PC-3 (cell line): ENCODE results near the gene CLEC11A. TPM values are rescaled to one million over a fixed set of nuclear protein-coding genes. Genes with fewer than 3 reads are reported as not detected.

Experiments
- ATAC-seq: fragments of 200-7000 bp; cut with Tn5 transposase; 2 replicates; pipeline ENCODE4 v1.9.1; 2020; ENCODE audit warnings: mild to moderate bottlenecking, moderate library complexity
- BruUV-seq: library from RNA; stranded (reverse); fragments of 400-500 nt; replicated peaks from 2 replicates; lab custom pipeline; 2021; lab: Mats Ljungman, UMichigan
- CTCF ChIA-PET: fragments of 300-600 bp; sonication (Branson Sonifier 250); formaldehyde crosslinking; loops from one replicate; lab custom pipeline; 2022; ENCODE audit warnings: antibody characterized with exemption; lab: Charles Lee
- POLR2A ChIA-PET: fragments of 300-600 bp; sonication (Branson Sonifier 250); formaldehyde crosslinking; loops from one replicate; lab custom pipeline; 2022; ENCODE audit warnings: antibody characterized with exemption; ENCODE audit not compliant: unreplicated experiment; lab: Charles Lee
- DNase-seq: peaks from one replicate; pipeline ENCODE4 v3.0.0-alpha.2; 2015
- H2AFZ ChIP-seq: fragments of 300-600 bp; sonication (generic); 2 replicates; pipeline ENCODE4 v1.6.0; 2016; ENCODE audit warnings: antibody characterized with exemption, low read length
- H3F3A ChIP-seq: fragments of 300-600 bp; sonication (generic); one replicate; pipeline ENCODE4 v1.6.0; 2017; ENCODE audit warnings: antibody characterized with exemption, low read length, control low read depth, mild to moderate bottlenecking; ENCODE audit not compliant: unreplicated experiment
- H3K27ac ChIP-seq: fragments of 300-600 bp; sonication (generic); 2 replicates; pipeline ENCODE4 v1.5.1; 2016; ENCODE audit warnings: mild to moderate bottlenecking, low read length
- H3K27me3 ChIP-seq: fragments of 300-600 bp; sonication (generic); 2 replicates; pipeline ENCODE4 v1.6.1; 2016; ENCODE audit warnings: low read length, mixed read lengths
- H3K36me3 ChIP-seq: fragments of 300-600 bp; sonication (generic); 2 replicates; pipeline ENCODE4 v1.6.1; 2016; ENCODE audit warnings: low read depth, mixed run types, low read length, mixed read lengths
- H3K4me1 ChIP-seq: fragments of 300-600 bp; sonication (generic); 2 replicates; pipeline ENCODE4 v1.5.1; 2016; ENCODE audit warnings: low read length; ENCODE audit not compliant: insufficient read depth
- H3K4me2 ChIP-seq: fragments of 300-600 bp; sonication (generic); 2 replicates; pipeline ENCODE4 v1.6.0; 2016; ENCODE audit warnings: low read length
- H3K4me3 ChIP-seq: fragments of 300-600 bp; sonication (generic); 2 replicates; pipeline ENCODE4 v1.5.1; 2016; ENCODE audit warnings: mild to moderate bottlenecking, low read length, mixed read lengths
- H3K79me2 ChIP-seq: fragments of 300-600 bp; sonication (generic); 2 replicates; pipeline ENCODE4 v1.6.1; 2017; ENCODE audit warnings: low read length, mixed read lengths
- H3K9ac ChIP-seq: fragments of 300-600 bp; sonication (generic); 2 replicates; pipeline ENCODE4 v1.6.0; 2016; ENCODE audit warnings: mild to moderate bottlenecking, low read length
- H3K9me2 ChIP-seq: fragments of 300-600 bp; sonication (generic); replicated peaks from 2 replicates; pipeline ENCODE4 v1.6.1; 2016; ENCODE audit warnings: mixed run types, low read length, mixed read lengths
- H3K9me3 ChIP-seq: fragments of 300-600 bp; sonication (generic); 2 replicates; pipeline ENCODE4 v1.6.1; 2016; ENCODE audit warnings: low read length, mixed read lengths
- H4K20me1 ChIP-seq: fragments of 300-600 bp; sonication (generic); 2 replicates; pipeline ENCODE4 v1.6.1; 2016; ENCODE audit warnings: low read length, mixed read lengths
- CTCF ChIP-seq: fragments of 300-600 bp; sonication (generic); conservative IDR thresholded peaks from 2 replicates; pipeline ENCODE4 v1.5.1; 2017; ENCODE audit warnings: antibody characterized with exemption, low read depth, mild to moderate bottlenecking, low read length
- EZH2 ChIP-seq: fragments of 300-600 bp; sonication (generic); IDR thresholded peaks from one replicate; pipeline ENCODE4 v1.6.1; 2017; ENCODE audit warnings: antibody characterized with exemption, mild to moderate bottlenecking, low read length; ENCODE audit not compliant: unreplicated experiment
- EZH2phosphoT487 ChIP-seq: fragments of 300-600 bp; sonication (generic); IDR thresholded peaks from 2 replicates; pipeline ENCODE4 v1.6.1; 2018; ENCODE audit warnings: mild to moderate bottlenecking, antibody characterized with exemption, low read length, borderline replicate concordance
- intact Hi-C: fragments of 100-400 bp; cut with micrococcal nuclease; formaldehyde crosslinking; loops from 2 replicates; pipeline ENCODE4 v1.9.0; 2023
- total RNA-seq: library from RNA; depleted of rRNA; stranded (reverse); fragments of >200 nt; gene quantifications from 2 replicates; pipeline ENCODE4 v1.2.3, GENCODE V29; 2014

The CLEC11A gene
- total RNA-seq, 1 experiment from 2014 or later, result 2.3 TPM

- H3F3A ChIP-seq, result no peaks in the 10 kb centered on the region
- H3K4me3 ChIP-seq, result no peak overlapping the region
- H3K27ac ChIP-seq, result no peak overlapping the region
- TF ChIP-seq CTCF, result no peak
- no peak for TF ChIP-seq EZH2
- no peak for TF ChIP-seq EZH2phosphoT487
- no peaks in the 10 kb centered on the region for H3K4me1 ChIP-seq
- no peak overlapping the region for H3K4me2 ChIP-seq
- no peak overlapping the region for H3K9ac ChIP-seq
- H3K79me2 ChIP-seq, result no peaks in the 10 kb centered on the region
- no peaks in the 10 kb centered on the region for H3K9me3 ChIP-seq
- no peak for DNase-seq
- H4K20me1 ChIP-seq, result no peaks in the 10 kb centered on the region
- H3K27me3 ChIP-seq, result peaks cover 71% of the 10 kb centered on the region
- CTCF ChIA-PET, result no interaction called here
- no TSS peak for BruUV-seq
- H3K36me3 ChIP-seq, result no peaks in the 10 kb centered on the region
- no peak for ATAC-seq
- no peak overlapping the region for H2AFZ ChIP-seq
- POLR2A ChIA-PET, result no interaction called here
- H3K9me2 ChIP-seq, result no peaks in the 10 kb centered on the region
- intact Hi-C loops, result no loop called here
These were observed 16.2 kb downstream of the CLEC11A start for GRCh38 chr19:50739132-50739913.

GRCh38 chr19:50739914-50740426 lies 16.8 kb downstream of the CLEC11A start:
- Histone ChIP-seq H2AFZ (no peak overlapping the region), H3F3A (no peaks in the 10 kb centered on the region), H3K27me3 (peaks cover 65% of the 10 kb centered on the region), H3K4me3 (no peak overlapping the region), H3K9me3 (no peaks in the 10 kb centered on the region), H3K79me2 (no peaks in the 10 kb centered on the region), H3K4me1 (no peaks in the 10 kb centered on the region), H3K9me2 (no peaks in the 10 kb centered on the region), H3K36me3 (no peaks in the 10 kb centered on the region), H4K20me1 (no peaks in the 10 kb centered on the region), H3K27ac (no peak overlapping the region), H3K4me2 (no peak overlapping the region), H3K9ac (no peak overlapping the region)
- CTCF ChIA-PET, result no interaction called here
- DNase-seq, result no peak
- BruUV-seq, result no TSS peak
- intact Hi-C loops, result no loop called here
- no peak for ATAC-seq
- TF ChIP-seq CTCF, result no peak
- no peak for TF ChIP-seq EZH2
- no peak for TF ChIP-seq EZH2phosphoT487
- POLR2A ChIA-PET, result no interaction called here
